ENCODE results near the gene SPRTN. TPM values are rescaled to one million over a fixed set of nuclear protein-coding genes. Genes with fewer than 3 reads are reported as not detected.

SPRTN gene
- total and polyA plus RNA-seq, 2 donors (not counting 3 experiments of a cell fraction or from before 2014, with no cell fraction given) = 15.4 to 16.1 TPM

DNA sequence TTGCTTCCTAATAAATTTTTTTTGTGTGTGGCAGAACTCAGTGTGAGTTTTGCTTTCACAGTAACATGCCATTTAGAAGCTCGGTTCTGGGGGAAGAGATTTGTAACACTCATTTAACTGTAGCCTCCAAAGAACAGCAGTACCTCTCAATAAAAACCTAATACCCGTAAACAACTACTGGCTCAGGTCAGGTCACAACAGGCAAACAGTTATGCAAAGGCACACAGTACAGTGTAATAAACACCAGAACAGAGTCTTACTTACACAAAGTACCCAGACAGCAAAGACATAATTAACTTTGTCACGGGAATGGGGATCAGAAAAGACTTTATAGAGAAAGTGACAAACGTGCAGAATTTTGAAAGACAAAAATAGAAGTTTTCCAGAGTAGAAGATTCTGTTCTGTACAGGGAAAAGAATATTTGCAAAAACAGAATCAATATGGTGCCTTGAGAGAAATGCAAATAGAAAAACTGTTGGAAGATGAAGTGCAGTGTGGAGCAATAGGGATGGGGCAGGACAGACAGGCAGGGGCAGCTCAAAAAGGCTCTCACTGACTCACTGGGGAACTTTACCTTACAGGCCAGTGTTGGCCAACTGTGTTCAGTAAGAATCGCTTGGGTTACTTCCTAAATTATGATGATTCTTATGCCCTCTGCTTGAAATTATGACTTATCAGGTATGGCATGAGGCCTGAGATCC, 45.2 kb downstream of the SPRTN start:
- TF ChIP-seq POLR2A (IDR thresholded peaks at IDR 0.05; ENCODE audit: low read depth, low read length) (no peak), POLR2AphosphoS5 (IDR thresholded peaks at IDR 0.05; ENCODE audit: insufficient read depth, low read depth, low read length) (no peak)
- TF ChIP-seq, protein P1, sequence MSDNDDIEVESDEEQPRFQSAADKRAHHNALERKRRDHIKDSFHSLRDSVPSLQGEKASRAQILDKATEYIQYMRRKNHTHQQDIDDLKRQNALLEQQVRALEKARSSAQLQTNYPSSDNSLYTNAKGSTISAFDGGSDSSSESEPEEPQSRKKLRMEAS (IDR thresholded peaks at IDR 0.05; ENCODE audit: insufficient read depth, insufficient read length) = no peak
- no peak for FAIRE-seq
- Histone ChIP-seq H3K9me3 (replicated peaks; ENCODE audit: control insufficient read depth, insufficient read depth, low read length) (no peaks in the 10 kb centered on the region), H3K9me1 (replicated peaks; ENCODE audit: control insufficient read depth, extremely low read depth, insufficient read depth, low read length) (no peaks in the 10 kb centered on the region), H3K79me2 (ENCODE audit: control insufficient read depth, insufficient read depth, low read length) (peaks cover 68% of the 10 kb centered on the region), H4K20me1 (replicated peaks; ENCODE audit: control insufficient read depth, extremely low read depth, insufficient read depth, low read length) (no peaks in the 10 kb centered on the region), H3K4me3 (replicated peaks in 1 of 3; ENCODE audit: insufficient read depth in 1 of 3, low read depth in 1 of 3, low read length in 3 of 3) (no peak overlapping the region), H3K27ac (ENCODE audit: insufficient read depth, low read depth, low read length) (no peak overlapping the region), H3K36me3 (ENCODE audit: control insufficient read depth in 2 of 2, extremely low read depth in 1 of 2, insufficient read depth in 2 of 2, low read length in 2 of 2) (no peaks in the 10 kb centered on the region), H2AFZ (ENCODE audit: low read depth, low read length) (no peak overlapping the region), H3K27me3 (ENCODE audit: control insufficient read depth in 2 of 2, insufficient read depth in 2 of 2, low read length in 2 of 2) (no peaks in the 10 kb centered on the region), H3K4me1 (ENCODE audit: control insufficient read depth, extremely low read depth, insufficient read depth, low read length) (peaks cover 11% of the 10 kb centered on the region), H3K4me2 (ENCODE audit: insufficient read depth, low read length) (no peak overlapping the region), H3K9ac (replicated peaks; ENCODE audit: extremely low read depth, insufficient read depth, low read length) (no peak overlapping the region)
- ChIA-PET CTCF (interaction anchor here (1.0 kb wide), 1 partner anchor 9 kb away, joined by 4 read pairs; no protein-coding TSS in a partner anchor), POLR2A (no interaction called here)
- intact Hi-C loops (cut with micrococcal nuclease) = no loop called here
- no peak for DNase-seq (ENCODE audit: low read depth, low spot score)
- no TSS peak for BruUV-seq (replicated peaks)
- dilution Hi-C loops (cut with MboI; ENCODE audit: extremely low pct_ligation_motif_present, low sequenced_read_pairs) = no loop called here

DNA sequence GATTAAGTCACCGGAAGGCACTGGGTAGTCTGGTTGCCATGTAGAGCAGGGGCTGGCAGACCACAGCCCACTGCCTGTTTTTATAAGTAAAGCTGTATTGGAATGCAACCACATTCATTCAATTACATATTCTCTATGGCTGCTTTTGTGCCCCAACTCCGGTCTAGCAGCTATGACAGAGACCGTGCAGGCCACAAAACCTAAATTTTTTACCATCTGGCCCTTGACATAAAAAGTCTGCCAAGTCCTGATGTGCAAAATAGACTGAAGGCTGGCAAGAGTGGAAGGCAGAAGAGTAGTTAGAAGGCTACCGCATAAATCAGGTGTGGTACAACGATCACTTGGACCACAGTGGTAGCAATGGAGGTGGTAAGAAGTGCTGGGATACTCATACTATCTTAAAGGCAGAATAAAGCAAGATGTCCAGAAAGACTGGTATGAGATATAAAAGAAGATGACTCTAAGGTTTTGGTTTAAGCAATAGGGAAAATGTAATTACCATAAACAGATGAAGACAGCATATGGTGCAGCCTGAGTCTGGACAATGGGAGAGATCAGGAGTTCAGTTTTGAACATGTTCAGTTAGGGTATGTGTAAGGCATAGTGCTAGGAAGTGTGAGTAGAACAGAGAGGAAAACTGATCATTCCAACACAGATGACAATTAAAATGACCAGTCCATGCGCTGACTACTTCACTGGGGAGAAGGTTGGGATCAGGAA, 46.8 kb downstream of the SPRTN start:
- H3K36me3 ChIP-seq (ENCODE audit: control insufficient read depth in 2 of 2, extremely low read depth in 1 of 2, insufficient read depth in 2 of 2, low read length in 2 of 2) = no peaks in the 10 kb centered on the region
- POLR2A ChIA-PET = no interaction called here
- CTCF ChIA-PET = interaction anchor here (1.1 kb wide), 1 partner anchor 9 kb away, joined by 3 read pairs; no protein-coding TSS in a partner anchor
- no peak overlapping the region for H2AFZ ChIP-seq (ENCODE audit: low read depth, low read length)
- no peaks in the 10 kb centered on the region for H3K27me3 ChIP-seq (ENCODE audit: control insufficient read depth in 2 of 2, insufficient read depth in 2 of 2, low read length in 2 of 2)
- dilution Hi-C loops (cut with MboI; ENCODE audit: extremely low pct_ligation_motif_present, low sequenced_read_pairs) = no loop called here
- no peak overlapping the region for H3K4me3 ChIP-seq (replicated peaks in 1 of 3; ENCODE audit: insufficient read depth in 1 of 3, low read depth in 1 of 3, low read length in 3 of 3)
- H3K9me3 ChIP-seq (replicated peaks; ENCODE audit: control insufficient read depth, insufficient read depth, low read length) = no peaks in the 10 kb centered on the region
- intact Hi-C loops (cut with micrococcal nuclease) = loop anchor here (1.0 kb wide), 1 partner anchor 8 kb away; no protein-coding TSS in a partner anchor
- no peaks in the 10 kb centered on the region for H3K9me1 ChIP-seq (replicated peaks; ENCODE audit: control insufficient read depth, extremely low read depth, insufficient read depth, low read length)
- TF ChIP-seq, protein P1 (IDR thresholded peaks at IDR 0.05; ENCODE audit: insufficient read depth, insufficient read length) = no peak
- TF ChIP-seq MYC (IDR thresholded peaks at IDR 0.05; ENCODE audit: low read depth, low read length) (no peak), GATA2 (IDR thresholded peaks at IDR 0.05; ENCODE audit: insufficient read depth, insufficient read length, low read depth, low read length) (no peak), EZH2 (IDR thresholded peaks at IDR 0.05; ENCODE audit: borderline replicate concordance, low read depth, low read length, severe bottlenecking) (no peak), JUN (IDR thresholded peaks at IDR 0.05; ENCODE audit: borderline replicate concordance, insufficient read depth, insufficient read length, low read depth) (no peak), FOS (IDR thresholded peaks at IDR 0.05; ENCODE audit: borderline replicate concordance, insufficient read depth, low read length) (no peak), POLR2A (IDR thresholded peaks at IDR 0.05; ENCODE audit: low read depth, low read length) (no peak), POLR2AphosphoS5 (IDR thresholded peaks at IDR 0.05; ENCODE audit: insufficient read depth, low read depth, low read length) (no peak)
- TF ChIP-seq, protein P2, sequence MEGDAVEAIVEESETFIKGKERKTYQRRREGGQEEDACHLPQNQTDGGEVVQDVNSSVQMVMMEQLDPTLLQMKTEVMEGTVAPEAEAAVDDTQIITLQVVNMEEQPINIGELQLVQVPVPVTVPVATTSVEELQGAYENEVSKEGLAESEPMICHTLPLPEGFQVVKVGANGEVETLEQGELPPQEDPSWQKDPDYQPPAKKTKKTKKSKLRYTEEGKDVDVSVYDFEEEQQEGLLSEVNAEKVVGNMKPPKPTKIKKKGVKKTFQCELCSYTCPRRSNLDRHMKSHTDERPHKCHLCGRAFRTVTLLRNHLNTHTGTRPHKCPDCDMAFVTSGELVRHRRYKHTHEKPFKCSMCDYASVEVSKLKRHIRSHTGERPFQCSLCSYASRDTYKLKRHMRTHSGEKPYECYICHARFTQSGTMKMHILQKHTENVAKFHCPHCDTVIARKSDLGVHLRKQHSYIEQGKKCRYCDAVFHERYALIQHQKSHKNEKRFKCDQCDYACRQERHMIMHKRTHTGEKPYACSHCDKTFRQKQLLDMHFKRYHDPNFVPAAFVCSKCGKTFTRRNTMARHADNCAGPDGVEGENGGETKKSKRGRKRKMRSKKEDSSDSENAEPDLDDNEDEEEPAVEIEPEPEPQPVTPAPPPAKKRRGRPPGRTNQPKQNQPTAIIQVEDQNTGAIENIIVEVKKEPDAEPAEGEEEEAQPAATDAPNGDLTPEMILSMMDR (IDR thresholded peaks at IDR 0.05; ENCODE audit: extremely low read depth in 1 of 2, insufficient read depth in 1 of 2, low read depth in 1 of 2, low read length in 2 of 2) = no peak
- H3K9ac ChIP-seq (replicated peaks; ENCODE audit: extremely low read depth, insufficient read depth, low read length) = no peak overlapping the region
- peaks cover 66% of the 10 kb centered on the region for H3K79me2 ChIP-seq (ENCODE audit: control insufficient read depth, insufficient read depth, low read length)
- no TSS peak for BruUV-seq (replicated peaks)
- H3K27ac ChIP-seq (ENCODE audit: insufficient read depth, low read depth, low read length) = no peak overlapping the region
- DNase-seq (ENCODE audit: low read depth, low spot score) = no peak
- no peak for FAIRE-seq
- no peaks in the 10 kb centered on the region for H4K20me1 ChIP-seq (replicated peaks; ENCODE audit: control insufficient read depth, extremely low read depth, insufficient read depth, low read length)
- H3K4me2 ChIP-seq (ENCODE audit: insufficient read depth, low read length) = no peak overlapping the region
- H3K4me1 ChIP-seq (ENCODE audit: control insufficient read depth, extremely low read depth, insufficient read depth, low read length) = peaks cover 24% of the 10 kb centered on the region
